GM18861 (cell line): ENCODE results near the gene IRX3.

Experiments used
- ATAC-seq: cut with Tn5 transposase; IDR thresholded peaks from one replicate; pipeline ENCODE4 v1.9.1; 2021; ENCODE audit not compliant: unreplicated experiment

Gene IRX3

GRCh38 chr16:54233615-54234014, 53.0 kb downstream of the IRX3 start:
- no peak for ATAC-seq
